Measurements from ENCODE around the gene ARHGAP42.
A peak's percentile ranks its signal among the peaks of the same experiment; 100 is the strongest.

The ARHGAP42 gene

DNA sequence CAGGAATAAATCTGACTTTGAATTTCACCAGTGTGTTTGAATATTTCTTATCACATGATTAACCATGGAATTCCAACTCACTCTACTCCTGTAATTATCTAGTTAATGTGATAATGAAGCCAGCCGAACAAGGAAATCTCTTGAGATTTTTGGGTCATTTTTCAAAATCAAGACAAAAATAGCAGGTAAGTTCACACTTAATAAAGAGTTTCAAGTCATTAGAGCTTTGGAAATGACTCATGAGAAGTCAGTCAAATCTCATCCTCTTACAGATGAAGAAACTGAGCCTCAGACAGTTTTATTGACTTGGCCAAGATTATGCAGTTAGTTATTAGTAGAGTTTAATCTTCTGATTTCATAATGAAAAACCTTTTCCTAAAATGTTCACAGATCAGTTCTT is 148.8 kb downstream of the ARHGAP42 start:
- no peak for DNase-seq (ENCODE audit: low spot score)

DNA sequence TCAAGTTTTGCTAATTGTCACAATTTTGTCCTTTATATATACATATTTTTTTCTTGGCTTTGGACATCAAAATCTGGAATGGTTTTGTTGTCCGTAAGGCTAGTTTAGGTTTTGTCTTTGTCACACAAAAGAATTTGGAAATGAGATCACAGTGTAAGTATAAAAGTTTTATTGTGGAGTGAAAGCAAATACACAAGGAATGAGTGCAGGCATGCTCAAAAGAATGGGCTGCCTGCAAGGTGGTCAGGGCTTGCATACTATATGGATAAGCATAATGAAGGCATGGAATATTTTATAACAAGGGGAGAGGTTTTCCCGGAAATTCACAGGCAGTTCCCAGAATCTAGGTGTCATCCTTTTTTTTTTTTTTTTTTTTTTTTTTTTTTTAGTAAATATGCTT is 150.2 kb downstream of the ARHGAP42 start:
- no peak for DNase-seq (ENCODE audit: low spot score)

- no peak for DNase-seq (ENCODE audit: low spot score)
Measured at GRCh38 chr11:100841711-100842407, 154.8 kb downstream of the ARHGAP42 start.

GRCh38 chr11:100847696-100848216 is 160.7 kb downstream of the ARHGAP42 start:
- no peak for DNase-seq (ENCODE audit: low spot score)

DNA sequence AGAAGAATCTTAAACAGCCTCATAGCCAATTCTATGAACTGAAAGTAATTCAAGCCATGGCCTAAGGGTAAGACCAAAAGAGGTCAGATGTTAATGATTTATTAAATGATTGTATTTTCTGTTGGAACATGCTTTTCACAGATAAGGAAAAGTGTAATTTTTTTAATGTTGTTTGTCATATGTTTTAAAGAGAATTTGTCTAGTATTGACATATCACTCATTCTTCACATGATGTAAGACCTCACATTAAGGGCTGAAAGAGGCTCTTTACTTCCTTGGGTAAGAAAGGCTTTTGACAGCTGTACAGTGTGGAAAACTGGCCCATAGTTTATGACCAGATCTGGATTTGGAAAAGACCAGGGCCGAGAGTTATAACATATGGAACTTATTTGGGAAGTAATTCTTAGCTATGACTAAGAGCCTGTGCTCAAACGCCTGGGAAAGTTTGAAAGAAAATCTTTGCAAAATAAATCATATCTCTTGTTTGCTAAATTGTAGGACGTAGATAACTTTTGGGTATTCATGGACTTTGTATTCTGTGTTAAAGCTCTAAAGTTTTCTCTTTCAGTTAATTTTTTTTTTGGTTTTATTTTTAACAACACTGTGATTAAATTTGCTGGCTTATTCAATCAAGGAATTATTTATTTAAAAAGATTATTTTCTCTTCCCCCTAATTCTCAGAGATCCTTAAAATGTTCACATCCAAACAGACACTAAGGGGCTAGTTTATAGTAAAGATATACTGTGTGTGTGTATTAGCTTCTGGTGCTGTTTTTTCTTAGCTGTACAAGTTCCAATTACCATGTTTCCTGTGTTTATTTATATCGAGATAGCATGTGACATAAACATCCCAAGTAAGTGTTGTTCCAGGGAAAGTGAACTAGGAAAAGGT is 162.2 kb downstream of the ARHGAP42 start:
- no peak for DNase-seq (ENCODE audit: low spot score)

- DNase-seq (ENCODE audit: low spot score) = no peak
Measured at GRCh38 chr11:100849901-100850235, 162.8 kb downstream of the ARHGAP42 start.

GRCh38 chr11:100851147-100851546 is 164.1 kb downstream of the ARHGAP42 start:
- no peak for DNase-seq (ENCODE audit: low spot score)

- DNase-seq (ENCODE audit: low spot score) = no peak
Measured at GRCh38 chr11:100851584-100852152, 164.6 kb downstream of the ARHGAP42 start.

GRCh38 chr11:100855466-100856067 is 168.5 kb downstream of the ARHGAP42 start:
- DNase-seq (ENCODE audit: low spot score) = peak; percentile 73

DNA sequence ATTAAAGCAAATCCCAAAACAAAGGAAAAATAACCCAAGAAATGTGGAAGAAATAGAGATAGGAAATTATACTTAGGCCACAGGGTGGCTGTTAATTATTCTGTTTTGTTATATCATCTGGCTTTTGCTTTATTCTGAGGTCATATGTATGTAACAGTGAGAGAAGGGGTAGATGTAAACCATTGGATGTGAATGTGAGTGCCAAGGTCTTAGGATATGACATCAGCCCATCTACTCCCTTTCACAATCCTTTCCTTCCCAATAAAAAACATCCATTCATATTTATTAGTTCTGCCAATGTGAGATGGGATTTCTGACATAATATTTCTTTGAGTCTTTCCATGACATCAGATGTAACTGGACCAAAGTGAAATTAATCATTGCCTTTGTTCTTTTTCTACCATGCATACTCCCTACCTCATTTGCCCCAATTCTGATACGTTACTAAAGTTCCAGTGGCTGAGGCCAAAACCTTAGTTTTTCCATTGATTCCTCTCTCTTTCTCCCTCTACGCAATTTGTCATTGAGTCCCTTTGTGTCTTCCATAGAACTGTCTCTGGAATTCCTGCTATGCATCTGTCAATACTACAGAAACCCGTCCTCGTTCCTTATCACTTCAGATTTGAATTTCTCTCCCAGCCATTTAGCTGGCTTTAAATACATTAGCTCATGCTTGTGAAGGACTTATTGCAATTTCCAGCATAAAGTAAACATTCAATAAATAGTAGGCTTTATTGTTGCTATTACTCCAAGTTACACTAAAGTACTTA is 170.3 kb downstream of the ARHGAP42 start:
- DNase-seq (ENCODE audit: low spot score) = no peak

DNA sequence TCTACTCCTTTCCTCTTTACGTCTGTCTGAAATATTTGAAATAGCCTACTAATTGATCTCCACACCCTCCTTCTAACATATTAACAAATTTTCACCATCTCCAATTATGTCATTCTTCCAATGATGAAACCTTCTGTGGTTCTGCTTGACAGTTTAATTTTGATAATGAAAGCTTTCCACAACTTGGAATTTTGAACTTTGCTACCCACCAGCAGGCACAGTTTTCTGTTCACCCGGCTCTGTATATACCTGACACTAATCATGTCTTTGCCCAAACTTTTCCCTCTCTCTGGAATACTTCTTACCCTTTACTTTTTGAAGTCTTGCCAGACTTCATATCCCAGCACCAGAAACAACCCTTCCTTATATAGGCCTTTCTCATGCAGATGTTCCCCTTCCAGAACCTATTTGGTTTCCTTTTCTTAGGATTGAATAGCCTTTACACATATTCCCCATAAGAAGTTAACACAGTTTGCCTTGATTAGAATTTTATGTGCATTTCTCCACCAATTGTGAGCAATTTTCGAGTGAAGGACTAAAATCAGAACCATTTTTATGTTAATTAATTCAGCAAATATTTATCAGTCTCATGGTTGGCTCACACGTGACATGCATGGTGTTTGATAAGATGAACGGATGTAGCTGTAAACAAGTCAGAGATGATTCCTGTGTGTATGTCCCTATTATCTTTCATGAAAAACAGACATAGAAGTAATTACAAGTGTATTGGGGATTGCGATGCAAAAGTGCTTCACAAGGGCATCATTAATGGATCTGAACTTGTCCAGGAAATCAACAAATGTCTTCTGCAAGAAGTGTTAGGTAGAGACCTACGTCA is 173.4 kb downstream of the ARHGAP42 start:
- DNase-seq (ENCODE audit: low spot score) = no peak

GRCh38 chr11:100861212-100861611 is 174.1 kb downstream of the ARHGAP42 start:
- DNase-seq (ENCODE audit: low spot score) = peak; percentile 59

DNA sequence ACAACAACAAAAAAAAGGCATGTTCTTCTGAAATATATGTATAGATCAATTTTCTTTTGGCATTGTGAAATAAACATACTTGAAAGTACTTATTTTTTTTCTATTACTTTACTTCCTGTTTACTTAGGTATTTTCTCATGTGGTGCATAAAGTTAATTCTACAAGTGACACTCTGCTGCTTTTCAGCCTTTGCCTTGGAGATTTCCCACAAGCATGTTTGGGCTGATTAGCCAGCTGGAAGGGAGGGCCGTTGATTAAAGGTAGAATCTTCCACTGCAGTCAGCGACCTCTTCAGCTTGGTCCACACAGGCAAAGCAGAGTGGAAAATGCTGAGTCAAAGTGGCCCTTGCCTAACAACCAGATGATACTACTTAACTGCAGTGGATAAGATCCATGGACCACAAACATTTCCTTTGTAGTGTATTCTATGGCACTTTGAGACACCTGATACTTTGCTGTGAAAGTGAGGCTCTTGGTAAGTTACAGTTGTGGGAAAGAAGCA is 176.0 kb downstream of the ARHGAP42 start:
- peak; percentile 91 for DNase-seq (ENCODE audit: low spot score)

DNA sequence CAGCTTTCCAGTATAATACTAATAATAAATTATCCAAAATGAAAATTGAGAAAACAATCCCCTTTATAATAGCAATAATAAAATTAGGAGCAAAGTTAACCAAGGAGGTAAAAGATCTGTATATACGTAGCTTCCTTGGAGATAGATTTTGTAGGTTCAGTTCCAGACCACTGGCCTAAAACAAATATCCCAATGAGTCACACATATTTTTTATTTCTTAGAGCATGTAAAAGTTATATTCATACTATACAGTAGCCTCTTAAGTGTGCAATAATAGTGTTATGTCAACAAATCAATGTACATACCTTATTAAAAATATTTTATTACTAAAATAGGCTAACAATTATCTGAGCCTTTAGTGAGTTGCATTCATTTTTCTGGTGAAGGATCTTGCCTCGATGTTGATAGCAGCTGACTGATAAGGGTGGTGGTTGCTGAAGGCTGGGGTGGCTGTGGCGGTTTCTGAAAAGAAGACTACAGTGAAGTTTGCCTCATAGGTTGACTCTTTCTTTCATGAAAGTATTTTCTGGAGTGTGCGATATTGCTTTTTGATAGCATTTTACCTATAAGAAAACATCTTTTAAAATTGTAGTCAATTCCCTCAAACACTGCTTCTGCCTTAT is 178.5 kb downstream of the ARHGAP42 start:
- peak; percentile 50 for DNase-seq (ENCODE audit: low spot score)

DNA sequence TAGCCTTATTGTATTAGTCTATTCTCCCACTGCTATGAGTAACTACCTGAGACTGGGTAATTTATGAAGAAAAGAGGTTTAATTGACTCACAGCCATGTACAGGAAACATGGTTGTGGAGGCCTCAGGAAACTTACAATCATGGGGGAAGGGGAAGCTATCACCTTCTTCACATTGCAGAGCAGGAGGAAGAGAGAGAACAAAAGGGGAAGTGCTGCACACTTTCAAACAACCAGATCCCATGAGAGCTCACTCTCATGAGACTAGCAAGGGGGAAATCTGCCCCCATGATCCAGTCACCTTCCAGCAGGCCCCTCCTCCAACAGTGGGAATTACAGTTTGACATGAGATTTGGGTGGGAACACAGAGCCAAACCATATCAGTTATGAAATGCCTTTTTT is 179.4 kb downstream of the ARHGAP42 start:
- no peak for DNase-seq (ENCODE audit: low spot score)

DNA sequence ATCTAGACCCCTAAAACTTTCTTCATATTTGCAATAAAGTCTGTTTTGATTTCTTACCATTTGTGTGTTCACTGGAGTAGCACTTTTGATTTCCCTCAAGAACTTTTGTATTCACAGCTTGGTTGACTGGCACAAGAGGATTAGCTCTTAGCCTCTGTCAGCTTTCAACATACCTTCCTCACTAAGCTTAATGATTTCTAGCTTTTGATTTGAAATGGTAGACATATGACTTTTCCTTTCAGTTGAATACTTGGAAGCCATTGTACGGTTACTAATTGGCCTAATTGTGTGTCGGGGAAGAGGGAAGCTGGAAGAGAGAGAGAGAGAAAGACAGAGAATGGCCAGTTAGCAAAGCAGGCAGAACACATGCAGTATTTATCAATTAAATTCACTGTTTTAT is 180.5 kb downstream of the ARHGAP42 start:
- no peak for DNase-seq (ENCODE audit: low spot score)

DNA sequence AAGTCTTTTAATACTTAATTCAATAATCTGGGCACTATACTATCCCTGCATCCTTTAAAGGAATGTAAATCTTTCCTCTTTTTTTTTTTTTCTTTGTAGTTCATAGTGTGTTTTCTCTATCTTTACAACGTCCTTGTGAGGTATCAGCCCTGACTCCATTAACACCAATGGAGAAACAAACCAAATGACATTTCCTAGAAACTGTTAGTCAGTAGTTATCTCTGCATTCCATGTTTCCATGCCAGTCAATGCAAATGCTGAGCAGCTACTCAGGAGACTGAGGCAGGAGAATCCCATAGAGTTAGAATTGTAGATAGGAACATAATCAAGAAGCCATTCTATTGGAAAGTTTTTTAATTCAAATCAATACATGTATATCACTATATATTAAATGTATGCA is 182.2 kb downstream of the ARHGAP42 start:
- DNase-seq (ENCODE audit: low spot score) = no peak

DNA sequence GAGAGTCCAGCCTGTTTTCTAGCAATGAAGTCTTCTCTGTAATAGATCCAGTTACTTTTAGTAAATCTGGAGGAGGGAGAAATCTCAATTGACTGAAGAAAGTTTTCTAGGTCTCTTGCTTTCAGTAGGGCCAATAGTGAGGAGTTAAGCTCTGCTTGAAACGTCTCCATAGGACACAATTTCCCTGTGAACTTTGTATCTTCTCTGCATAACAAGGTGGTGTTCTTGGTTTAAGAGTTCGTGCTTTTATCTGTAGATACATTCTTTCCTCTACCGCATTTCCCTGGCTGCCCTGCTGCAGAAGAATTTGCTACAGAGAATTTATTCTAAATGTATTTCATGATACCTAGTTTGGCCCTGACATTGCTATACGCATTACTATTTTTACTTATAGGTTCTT is 183.1 kb downstream of the ARHGAP42 start:
- no peak for DNase-seq (ENCODE audit: low spot score)

- no peak for DNase-seq (ENCODE audit: low spot score)
Measured at GRCh38 chr11:100872951-100873740, 186.1 kb downstream of the ARHGAP42 start.

Data from hematopoietic multipotent progenitor cell treated with erythropoietin and hydrocortisone succinate and interleukin-3 and kit ligand, for 17 days (in vitro differentiated cells).